Gastroesophageal sphincter (tissue), 3 donors: ENCODE measurements around the gene MYL12A.

Experiments
- POLR2AphosphoS5 ChIP-seq: sonication (generic); formaldehyde crosslinking; IDR thresholded peaks from one replicate; pipeline ENCODE4 v1.6.1; 2017; ENCODE audit warnings: antibody characterized with exemption
- TF ChIP-seq, protein P1 (sequence below), 4 experiments: fragments of 200-600 bp in 2 of 4; fragments of 450-650 bp in 2 of 4; sonication (generic) in 1 of 4; IDR thresholded peaks; one replicate each; pipeline ENCODE4 v1.5.1; 2017 to 2019; ENCODE audit warnings: antibody characterized with exemption in 4 of 4, mild to moderate bottlenecking in 2 of 4, moderate library complexity in 2 of 4

DNA sequence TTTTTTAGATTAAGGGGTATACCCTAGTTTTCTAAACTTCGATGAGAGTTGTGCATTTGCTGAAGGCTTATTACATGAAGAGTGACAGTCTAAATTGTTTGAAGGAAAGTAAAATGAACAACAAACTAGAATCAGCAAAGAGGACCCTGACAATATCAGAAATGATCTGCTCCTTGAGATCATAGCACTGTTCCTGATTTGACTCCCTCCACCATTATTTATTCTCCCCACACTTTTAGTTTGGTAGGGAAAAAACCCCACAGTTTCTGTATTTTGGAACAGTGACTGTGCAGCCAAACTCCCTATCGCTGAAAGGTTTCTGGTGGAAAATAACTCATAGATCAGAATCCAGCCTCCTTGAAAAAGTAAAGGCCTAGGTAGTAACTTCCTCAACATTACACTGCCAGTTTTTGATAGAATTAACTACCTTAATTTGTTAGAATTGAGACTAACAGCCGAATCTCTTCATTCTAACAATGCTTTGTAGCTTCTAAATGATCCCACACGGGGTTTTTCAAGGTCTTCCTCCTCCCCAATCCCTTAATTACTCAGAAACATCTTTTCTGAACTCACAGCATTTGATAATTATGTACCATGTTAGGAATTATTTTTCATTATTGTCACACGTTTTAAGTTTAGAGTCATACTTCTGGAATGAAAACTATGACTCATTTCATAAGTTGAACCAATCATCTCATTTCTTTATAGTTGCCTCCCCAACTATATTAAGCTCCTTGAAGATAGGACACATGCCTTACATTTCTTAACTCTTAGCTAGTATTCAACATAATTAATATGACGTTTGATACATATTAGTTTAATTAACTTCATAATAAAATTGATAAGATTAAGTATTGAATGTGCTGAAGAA, 2.9 kb downstream of the MYL12A start:
- TF ChIP-seq POLR2AphosphoS5 = peak; percentile 76
- TF ChIP-seq, protein P1, sequence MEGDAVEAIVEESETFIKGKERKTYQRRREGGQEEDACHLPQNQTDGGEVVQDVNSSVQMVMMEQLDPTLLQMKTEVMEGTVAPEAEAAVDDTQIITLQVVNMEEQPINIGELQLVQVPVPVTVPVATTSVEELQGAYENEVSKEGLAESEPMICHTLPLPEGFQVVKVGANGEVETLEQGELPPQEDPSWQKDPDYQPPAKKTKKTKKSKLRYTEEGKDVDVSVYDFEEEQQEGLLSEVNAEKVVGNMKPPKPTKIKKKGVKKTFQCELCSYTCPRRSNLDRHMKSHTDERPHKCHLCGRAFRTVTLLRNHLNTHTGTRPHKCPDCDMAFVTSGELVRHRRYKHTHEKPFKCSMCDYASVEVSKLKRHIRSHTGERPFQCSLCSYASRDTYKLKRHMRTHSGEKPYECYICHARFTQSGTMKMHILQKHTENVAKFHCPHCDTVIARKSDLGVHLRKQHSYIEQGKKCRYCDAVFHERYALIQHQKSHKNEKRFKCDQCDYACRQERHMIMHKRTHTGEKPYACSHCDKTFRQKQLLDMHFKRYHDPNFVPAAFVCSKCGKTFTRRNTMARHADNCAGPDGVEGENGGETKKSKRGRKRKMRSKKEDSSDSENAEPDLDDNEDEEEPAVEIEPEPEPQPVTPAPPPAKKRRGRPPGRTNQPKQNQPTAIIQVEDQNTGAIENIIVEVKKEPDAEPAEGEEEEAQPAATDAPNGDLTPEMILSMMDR (IDR thresholded peaks at IDR 0.05) = no peak
